GM19239 (cell line): ENCODE results near the gene LRRC37A2.
"Not testable (repeated sequence)": the region's sequence is repeated elsewhere in the genome, so short reads cannot be mapped to it uniquely, and the experiment has no call there.

ENCODE experiments used
- DNase-seq: peaks from one replicate; pipeline ENCODE4 v3.0.0; 2011; ENCODE audit warnings: low spot score; ENCODE audit not compliant: insufficient read length
- FAIRE-seq: peaks from 2 replicates; lab custom pipeline; 2011; peaks lifted over from hg19 to GRCh38; lab: Jason Lieb, UNC

LRRC37A2 gene

DNA sequence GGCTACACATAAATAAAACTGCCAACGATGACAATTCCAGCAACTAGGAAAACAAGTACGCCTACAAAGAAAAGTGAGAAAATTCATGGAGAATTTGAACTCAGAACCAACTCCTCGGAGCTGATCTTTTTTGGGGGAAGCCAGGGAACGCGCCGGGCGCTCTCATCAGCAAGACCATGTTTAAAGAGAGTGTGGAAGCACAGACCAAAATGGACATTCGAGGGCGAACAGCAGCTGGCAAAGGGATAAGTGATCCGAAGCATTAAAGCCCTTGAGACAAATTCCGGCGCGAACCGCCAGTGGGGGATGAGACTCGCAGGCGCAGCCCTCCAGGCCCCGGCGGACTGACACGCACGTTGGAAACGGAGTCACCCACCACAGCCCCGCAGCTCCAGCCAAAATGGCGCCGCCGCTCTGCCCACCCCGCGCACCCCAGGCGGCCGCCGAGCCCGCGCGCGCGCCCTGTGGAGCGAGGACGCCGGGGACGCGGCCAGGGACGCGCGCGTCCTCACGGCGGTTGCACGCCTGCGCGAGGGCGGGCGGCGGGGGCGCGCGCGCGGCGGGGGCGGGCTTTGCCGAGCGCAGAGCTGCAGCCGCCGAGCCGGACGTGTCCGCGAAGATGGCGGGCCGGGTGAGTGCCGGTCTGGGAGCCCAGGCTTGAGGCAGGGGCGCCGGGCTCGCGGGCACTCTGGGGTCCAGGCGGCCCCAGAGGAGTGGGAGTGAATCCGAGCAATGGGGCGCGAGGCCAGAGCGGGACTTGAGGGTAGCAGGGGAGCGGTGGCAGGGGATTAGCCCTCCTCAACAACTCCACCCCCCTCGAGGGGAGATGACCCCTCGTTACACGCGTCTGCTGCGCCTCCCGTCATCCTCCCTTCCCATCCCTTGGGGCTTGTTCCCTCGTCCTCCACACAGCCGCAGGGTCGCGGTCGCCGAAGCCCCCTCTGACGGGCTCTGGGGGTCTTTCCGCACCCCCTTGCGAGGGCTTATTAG is 78.2 kb downstream of the LRRC37A2 start, which contains the start of gene NSF:
Gene NSF, plus strand, starts transcription at position 513 of the 990 bp plus-strand sequence. Its CDS starts 107 bp downstream, at position 620.
- FAIRE-seq = peak; percentile 91
- not testable (repeated sequence) for DNase-seq

DNA sequence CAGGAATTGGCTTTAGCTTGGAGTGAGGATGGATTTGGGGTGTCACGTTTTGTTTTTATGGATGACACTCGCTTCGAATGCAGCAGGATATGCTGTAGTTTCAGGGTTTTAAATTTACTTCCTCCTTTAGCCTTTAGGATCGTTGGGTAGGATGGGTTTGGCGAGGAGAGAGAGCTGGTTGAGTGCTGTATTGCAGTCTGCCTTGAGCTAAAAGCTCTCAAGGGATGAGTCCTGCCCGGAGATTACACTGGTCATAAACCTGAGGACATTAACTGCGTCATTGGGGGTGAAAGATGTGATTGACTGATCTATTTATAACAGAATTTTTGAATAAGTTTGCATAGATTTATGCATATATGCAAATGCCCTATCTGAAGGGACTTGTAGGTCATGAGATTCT is 79.1 kb downstream of the LRRC37A2 start:
- peak; percentile 92 for FAIRE-seq

DNA sequence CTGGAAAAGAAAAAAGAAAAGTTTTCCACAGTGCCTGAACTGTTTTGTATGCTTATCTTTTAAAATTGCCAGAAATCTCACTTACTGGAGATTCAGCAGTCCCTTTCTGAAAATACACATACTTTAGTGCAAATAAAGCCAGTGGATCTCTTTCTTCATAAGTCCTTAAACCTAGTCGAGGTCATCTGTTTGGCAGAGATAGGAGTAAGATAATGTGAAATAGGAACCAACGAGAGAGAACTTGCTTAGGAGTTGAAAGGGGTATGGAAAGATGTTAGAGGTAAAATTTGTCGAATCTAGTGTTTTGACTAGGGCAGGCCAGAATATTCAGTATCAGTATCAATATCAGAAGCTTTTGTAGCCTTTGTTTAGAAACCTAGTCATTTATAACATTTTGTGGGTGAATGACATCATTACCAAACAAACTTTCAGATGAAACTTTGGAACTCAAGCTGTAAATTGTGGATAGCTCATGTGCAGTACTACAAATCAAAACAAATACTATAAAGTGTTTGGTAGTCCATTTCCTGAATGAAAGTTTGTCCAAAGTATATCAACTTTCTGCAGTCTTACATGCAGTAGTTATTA is 86.2 kb downstream of the LRRC37A2 start:
- peak; percentile 94 for FAIRE-seq
- not testable (repeated sequence) for DNase-seq

More for the DNA sequence above, 79.1 kb downstream of the LRRC37A2 start:
- DNase-seq = not testable (repeated sequence)

DNA sequence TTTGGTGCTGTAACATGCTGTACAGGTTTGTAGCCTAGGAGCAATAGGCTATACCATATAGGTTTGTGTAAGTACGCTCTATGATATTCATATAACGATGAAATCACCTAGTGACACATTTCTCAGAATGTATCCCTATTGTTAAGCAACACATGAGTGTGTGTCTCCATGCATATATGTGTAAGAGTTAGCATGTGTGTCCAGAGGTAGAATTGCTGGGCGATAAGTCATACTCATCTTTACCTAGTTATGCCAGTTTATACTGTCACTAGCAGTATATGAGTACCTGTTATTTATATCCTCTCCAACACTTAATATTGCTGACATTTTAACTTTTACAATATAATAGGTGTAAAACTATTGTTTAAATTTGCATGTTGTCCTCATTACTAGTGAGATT is 88.5 kb downstream of the LRRC37A2 start:
- FAIRE-seq = peak; percentile 83
- DNase-seq = not testable (repeated sequence)

DNA sequence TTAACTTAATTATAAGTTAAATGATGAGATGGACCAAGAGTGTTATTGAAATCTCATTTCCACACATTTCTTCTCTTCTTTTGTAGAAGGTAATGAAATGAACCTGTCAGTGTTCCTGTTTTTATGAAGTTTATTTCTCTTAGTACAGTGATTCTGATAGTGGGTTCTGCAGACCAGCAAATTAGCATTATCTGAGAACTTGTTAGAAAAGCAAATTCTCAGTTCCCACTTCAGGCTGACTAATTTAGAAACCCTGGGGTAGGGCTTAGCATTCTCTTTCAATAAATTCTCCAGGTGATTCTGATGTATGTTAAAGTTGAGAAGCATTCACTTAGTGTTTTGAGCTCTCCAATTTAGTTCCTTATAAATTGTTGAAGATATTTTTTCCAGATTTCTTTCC is 90.9 kb downstream of the LRRC37A2 start:
- peak; percentile 97 for FAIRE-seq
- DNase-seq = not testable (repeated sequence)
